SIG-M5 treated with dmso at 0.1 percent for 504 hours (cell line): Measurements from ENCODE around the gene OBSL1.

Source experiments
- DNase-seq: peaks from one replicate; lab custom pipeline; 2025; ENCODE audit not compliant: unreplicated experiment; lab: John Stamatoyannopoulos, UW

The OBSL1 gene

DNA sequence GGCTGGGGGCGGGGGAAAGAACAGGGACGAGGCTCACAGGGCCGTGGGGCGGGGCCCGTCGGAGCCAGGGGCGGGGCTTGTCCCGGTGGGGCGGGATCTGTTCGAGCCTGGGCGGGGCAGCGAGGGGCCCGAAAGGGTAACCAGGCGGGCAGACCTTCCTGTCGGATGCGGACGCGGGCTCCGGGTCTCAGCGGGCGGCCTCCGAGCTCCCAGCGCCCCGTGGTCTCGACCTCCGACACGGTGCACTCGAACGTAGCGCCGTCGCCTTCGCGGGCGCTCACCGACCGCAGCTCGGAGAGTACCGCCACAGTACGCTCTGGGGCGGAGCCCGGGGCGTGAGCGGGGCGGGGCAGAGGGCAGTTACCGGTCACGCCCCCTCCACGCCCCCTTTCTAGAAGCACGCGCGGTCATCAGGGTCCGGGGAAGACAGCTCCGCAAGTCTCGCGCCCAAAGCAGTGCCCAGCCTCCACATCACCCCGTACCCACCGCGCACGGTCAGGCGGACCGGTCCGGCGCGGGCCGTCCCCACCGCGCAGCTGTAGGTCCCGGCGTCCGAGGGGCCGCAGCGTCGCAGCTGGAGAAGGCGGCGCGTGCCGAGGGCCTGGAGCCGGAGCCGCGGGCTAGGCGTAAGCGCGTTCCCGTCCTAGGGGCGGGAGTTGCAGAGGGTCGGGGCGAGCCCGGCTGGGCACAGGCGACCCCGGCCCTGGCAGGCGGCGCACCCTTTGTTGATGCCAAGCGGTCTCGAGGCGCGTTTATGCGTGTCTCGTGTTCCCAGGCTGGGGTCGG is 18.8 kb downstream of the OBSL1 start:
- peak; percentile 50 for DNase-seq

DNA sequence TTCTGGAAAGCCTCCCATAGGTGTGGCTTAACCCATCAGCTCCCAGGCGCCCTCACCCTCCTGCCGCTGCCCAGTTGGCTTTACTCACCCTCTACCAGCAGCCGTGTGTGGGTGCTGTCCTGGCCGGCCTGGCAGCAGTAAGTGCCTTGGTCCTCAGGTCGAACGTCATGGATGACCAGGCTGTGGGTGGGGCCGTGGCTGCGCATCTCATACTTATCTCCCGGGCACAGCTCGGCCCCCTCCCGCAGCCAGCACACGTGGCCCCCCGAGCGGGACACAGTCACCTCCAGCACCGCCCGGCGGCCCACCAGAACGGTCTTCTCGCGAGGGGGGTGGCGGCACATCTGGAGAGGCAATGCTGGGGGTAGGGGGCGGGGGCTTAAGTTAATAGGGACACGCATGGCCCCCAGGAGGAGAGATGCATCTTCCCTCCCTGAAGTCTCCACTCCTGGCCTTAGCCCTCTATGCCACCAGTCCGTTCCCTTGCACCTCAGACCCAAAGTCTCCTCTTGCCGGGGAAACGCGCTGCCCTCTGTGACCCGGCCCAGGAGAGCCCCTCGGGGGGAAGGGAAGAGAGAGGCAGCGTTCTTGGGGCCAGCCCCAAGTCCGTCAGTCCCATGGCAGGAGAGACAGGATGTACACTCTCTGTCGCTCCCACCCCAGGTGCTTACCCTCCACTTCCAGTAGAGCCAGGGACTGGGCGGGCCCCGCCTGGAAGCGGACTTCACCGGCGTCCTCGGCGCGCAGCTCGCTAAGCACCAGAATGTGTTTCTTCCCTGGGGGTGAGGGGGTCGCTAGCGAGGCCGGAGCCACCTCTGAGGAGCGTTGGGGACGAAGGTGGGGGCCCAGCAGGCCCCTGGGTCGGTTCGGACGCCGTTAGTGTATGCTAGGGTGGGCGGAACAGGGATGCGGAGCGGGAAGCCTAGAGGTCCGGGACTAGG is 19.6 kb downstream of the OBSL1 start:
- DNase-seq, result no peak

DNA sequence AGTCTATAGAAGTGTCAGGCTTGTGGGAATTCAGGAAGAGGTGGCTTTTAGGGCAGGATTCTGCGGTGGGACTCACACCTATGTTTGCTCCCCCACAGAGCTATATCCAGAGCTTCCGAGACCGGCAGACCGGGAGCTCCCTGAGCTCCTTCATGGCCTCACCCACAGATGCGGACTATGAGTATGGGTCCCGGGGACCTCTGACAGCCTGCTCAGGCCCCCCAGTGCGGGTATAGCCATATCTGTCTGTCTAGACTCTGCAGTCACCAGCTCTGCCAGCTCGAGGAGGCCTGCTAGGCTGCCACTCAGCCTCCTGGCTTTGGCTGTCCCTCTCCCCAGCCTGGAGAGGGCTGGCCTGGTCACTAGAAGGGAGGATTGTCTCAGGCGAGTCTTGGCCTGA is 21.7 kb downstream of the OBSL1 start:
- DNase-seq, result no peak

GRCh38 chr2:219548990-219549389 is 22.3 kb downstream of the OBSL1 start:
- DNase-seq, result no peak

GRCh38 chr2:219547621-219548020 is 23.7 kb downstream of the OBSL1 start:
- DNase-seq, result no peak

DNA sequence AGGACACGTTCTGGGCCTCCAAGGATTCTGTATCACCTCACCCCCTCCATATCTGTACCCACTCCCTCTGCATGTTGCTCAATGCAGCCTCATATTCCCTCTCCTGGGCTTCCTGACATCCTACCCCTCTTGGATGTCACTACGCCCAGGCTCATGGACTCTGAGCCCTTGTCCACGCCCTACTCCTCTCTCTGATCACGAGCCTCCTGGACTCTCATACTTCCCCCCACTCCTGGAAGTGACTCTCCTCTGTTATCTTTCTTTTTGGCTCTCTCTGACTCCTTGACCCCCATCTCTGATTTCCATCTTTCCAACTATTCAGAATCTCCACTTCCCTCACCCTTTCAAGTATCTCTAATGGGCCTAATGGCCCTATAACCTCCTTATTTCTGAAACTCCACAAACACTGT is 25.4 kb downstream of the OBSL1 start:
- no peak for DNase-seq

DNA sequence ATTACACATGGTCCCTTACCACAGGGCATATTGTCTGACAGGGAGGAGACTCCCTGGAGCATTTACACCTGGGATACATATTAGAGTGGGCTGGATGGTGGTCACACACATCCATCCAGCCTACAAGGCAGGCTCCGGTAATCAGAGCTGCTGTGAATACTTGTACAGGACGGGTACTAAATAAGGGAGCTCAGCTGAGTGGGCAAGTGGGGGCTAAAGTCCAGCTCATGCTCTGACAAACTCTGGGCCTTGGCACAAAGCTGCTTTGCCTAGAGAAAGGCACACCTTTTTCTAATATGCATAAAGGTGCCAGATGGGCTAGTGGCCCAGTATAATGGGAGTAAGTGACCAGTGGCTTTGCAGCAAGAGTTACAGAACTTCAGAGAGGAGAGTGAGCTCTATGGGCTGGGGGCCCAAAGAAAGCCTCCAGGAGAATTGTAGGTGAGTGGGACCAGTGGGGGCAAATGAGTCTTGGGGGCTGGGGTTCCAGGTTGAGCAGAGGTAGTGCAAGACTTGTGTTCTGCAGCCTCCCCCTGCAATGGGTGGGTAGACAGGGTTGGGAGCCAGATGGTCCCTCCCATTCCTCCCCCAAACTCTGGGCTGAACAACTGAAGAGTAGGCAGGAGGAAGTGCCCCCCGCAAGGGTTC is 25.9 kb downstream of the OBSL1 start:
- DNase-seq, result no peak

GRCh38 chr2:219544567-219544966 is 26.8 kb downstream of the OBSL1 start:
- DNase-seq, result no peak

DNA sequence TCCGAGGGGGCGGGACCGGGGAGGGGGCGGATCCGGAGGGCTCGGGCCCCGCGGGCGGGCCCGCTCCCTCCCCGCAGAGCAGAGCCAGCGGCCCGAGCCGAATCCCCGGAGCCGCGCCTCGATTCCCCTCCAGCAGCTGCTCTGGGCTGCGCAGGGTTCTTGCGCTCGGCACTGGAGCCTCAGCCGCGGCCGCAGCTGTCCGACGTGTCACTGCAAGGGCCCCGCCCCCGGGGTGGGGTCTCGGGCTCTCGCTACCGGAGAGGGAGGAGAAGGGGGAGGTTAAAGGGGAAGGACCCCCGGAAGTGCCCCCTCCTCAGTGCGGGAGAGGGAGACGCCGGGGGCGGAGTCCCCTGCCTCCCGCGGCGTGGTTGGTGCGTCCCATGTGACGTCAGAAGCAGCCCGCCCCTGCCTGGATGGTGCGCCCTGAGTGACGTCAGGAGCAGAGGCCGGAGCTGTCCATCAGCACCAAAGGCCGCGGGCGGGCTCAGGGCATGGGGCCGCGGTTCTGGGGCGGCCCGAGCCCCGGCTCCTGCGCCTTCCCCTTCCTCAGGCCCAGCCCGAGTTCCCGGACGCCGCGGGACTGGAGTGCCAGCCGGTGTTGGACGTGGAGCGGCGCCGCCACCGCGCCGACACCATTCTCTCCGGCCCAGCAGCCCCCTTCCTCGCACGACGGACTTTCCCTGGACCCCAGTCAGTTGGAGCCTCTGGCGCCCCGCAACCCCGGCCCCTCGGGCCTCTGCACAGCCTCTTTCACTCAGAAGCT is 27.6 kb downstream of the OBSL1 start, which contains the start of the genes CHPF and TMEM198:
Gene CHPF (minus strand): TSS at position 214 of the 763 bp plus-strand sequence. CDS start 271 bp downstream, outside the sequence.
Gene TMEM198 (plus strand): TSS at position 433 of the 763 bp plus-strand sequence. CDS start 700 bp downstream, outside the sequence.
- peak; percentile 93 for DNase-seq

DNA sequence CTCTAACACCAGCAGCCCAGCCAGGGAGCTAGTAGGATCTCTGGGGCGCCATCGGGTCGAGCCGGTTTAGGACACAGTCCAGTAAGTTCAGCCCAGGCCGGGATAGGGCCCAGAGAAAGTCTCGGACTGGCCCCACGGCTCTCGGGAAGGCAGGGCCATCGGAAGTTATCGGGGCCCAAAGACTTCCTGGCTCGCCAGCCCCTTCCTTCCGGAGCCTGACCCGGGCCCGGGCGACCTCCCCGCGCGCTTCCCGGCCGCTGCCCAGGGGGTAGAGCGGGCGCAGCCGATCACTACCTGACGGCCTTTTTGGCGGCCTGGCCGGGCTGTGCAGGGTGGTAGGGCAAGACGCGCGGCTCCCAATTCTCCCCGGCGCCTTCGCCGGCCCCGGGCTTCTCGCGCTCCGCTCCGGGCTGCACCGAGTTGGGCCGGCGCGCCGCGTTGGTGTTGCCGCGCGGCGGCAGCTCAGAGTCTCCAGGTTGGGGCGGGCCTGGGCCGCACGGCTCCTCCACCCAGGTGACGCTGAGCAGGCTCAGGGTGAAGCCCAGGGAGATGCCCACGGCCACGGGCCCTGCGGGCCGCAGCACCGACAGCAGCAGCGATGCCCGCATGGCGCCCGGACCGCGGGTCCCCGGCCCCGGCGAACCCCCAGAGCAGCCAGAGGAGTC is 28.3 kb downstream of the OBSL1 start:
- DNase-seq, result no peak

- peak; percentile 66 for DNase-seq
Measured at GRCh38 chr2:219541611-219542180, 29.6 kb downstream of the OBSL1 start.

- DNase-seq, result no peak
Measured at GRCh38 chr2:219540784-219541504, 30.4 kb downstream of the OBSL1 start.

- DNase-seq, result no peak
Measured at GRCh38 chr2:219539926-219540678, 31.2 kb downstream of the OBSL1 start.

- no peak for DNase-seq
Measured at GRCh38 chr2:219538956-219539788, 32.2 kb downstream of the OBSL1 start.

DNA sequence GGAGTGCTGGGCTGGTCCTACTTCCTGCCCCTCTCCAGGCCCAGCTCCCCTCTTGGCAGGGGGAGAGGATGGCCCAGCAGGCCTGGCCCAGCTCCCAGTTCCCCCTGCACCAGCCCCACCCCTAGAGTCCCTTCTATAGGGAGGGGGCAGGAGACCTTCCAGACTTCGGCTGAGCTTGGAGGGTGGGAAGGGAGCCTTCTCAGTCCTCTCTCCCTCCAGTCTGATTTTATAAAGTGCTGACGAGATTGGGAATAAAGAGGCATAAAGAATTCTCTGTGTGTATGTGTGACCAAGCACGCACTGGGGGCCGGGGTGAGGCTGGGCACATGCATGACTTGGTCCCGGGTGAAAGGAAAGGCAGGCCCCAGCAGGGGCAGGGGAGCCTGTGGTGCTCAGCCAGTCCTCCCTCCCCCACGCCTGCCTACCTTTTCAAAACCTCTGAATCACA is 32.8 kb downstream of the OBSL1 start:
- DNase-seq, result no peak

DNA sequence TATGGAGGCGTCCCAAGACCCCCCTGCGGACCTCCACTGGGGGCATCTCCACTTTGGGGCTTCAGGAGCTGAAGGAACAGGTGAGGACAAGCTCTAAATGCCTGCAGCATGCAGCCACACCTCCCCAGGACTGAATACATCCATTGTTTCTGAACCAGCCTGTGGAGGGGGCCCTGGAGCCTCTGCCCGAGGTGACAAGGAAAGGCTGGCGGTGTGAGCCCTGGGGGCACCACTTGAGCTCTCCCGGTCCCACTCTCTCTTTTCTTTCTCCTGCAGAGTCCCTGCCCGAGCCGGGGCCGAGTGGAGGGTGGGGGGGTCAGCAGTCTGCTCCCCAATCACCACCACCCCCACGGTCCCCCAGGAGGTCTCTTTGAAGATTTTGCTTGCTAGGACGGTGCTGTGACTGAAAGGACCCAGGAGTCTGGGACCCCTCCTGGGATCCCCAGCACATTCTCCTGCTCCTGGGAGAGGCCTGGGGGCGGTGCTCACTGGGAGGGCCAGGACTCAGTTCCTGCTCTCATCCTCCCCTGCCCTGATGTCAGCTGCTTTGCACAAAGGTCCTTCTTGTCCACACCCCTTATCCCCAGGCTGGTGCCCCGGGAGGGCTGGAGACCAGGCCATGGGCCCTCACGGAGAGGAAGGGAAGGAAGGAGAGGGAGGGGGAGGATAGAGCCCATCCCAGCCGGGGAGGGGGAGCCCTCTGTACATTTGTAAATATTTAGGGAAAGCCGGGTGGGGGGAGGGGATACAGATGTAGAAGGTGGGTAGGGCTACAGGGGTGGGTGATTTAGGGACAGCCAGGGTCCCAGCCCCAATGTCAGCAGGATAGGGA is 33.5 kb downstream of the OBSL1 start:
- DNase-seq, result no peak
